Ishikawa (cell line): ENCODE measurements around the gene PROS1.

Experiments
- CEBPB ChIP-seq: IDR thresholded peaks from 2 replicates; pipeline ENCODE4 v1.6.1; 2012
- CREB1 ChIP-seq: IDR thresholded peaks from 2 replicates; pipeline ENCODE4 v1.6.1; 2012; ENCODE audit warnings: low read depth
- NFIC ChIP-seq: IDR thresholded peaks from 2 replicates; pipeline ENCODE4 v1.6.1; 2012
- TAF1 ChIP-seq: IDR thresholded peaks from 2 replicates; pipeline ENCODE4 v1.6.1; 2012; ENCODE audit warnings: low read depth, mild to moderate bottlenecking
- TEAD4 ChIP-seq: IDR thresholded peaks from 2 replicates; pipeline ENCODE4 v1.6.1; 2012
- TF ChIP-seq, protein P1 (sequence below): IDR thresholded peaks from 2 replicates; pipeline ENCODE4 v1.6.1; 2012; ENCODE audit warnings: low read depth, mild to moderate bottlenecking

DNA sequence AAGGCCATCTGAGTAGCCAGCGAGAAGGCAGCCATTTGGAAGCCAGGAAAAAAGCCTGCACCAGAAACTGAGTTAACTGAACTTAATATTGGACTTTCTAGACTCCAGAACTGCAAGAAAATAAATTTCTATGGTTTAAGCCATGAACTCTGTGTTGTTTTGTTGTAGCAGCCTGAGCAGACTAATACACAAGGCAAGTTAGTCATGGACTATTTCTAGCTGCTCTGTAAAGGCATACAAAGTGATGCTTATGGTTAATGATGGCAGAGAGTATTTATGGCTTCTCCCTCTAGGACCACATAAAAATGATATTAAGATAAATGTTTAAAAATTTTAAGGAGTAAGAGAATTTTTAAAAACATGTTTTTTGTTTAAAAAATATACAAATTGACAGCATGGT lies 37.1 kb downstream of the PROS1 start:
- no peak for TF ChIP-seq CEBPB
- no peak for TF ChIP-seq CREB1
- TF ChIP-seq, protein P1, sequence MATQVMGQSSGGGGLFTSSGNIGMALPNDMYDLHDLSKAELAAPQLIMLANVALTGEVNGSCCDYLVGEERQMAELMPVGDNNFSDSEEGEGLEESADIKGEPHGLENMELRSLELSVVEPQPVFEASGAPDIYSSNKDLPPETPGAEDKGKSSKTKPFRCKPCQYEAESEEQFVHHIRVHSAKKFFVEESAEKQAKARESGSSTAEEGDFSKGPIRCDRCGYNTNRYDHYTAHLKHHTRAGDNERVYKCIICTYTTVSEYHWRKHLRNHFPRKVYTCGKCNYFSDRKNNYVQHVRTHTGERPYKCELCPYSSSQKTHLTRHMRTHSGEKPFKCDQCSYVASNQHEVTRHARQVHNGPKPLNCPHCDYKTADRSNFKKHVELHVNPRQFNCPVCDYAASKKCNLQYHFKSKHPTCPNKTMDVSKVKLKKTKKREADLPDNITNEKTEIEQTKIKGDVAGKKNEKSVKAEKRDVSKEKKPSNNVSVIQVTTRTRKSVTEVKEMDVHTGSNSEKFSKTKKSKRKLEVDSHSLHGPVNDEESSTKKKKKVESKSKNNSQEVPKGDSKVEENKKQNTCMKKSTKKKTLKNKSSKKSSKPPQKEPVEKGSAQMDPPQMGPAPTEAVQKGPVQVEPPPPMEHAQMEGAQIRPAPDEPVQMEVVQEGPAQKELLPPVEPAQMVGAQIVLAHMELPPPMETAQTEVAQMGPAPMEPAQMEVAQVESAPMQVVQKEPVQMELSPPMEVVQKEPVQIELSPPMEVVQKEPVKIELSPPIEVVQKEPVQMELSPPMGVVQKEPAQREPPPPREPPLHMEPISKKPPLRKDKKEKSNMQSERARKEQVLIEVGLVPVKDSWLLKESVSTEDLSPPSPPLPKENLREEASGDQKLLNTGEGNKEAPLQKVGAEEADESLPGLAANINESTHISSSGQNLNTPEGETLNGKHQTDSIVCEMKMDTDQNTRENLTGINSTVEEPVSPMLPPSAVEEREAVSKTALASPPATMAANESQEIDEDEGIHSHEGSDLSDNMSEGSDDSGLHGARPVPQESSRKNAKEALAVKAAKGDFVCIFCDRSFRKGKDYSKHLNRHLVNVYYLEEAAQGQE, result no peak
- no peak for TF ChIP-seq TEAD4
- no peak for TF ChIP-seq NFIC
- TF ChIP-seq TAF1, result no peak
